ENCODE measurements around the gene SLC29A1.
"Not testable (repeated sequence)": the region's sequence is repeated elsewhere in the genome, so short reads cannot be mapped to it uniquely, and the experiment has no call there.

Gene SLC29A1

DNA sequence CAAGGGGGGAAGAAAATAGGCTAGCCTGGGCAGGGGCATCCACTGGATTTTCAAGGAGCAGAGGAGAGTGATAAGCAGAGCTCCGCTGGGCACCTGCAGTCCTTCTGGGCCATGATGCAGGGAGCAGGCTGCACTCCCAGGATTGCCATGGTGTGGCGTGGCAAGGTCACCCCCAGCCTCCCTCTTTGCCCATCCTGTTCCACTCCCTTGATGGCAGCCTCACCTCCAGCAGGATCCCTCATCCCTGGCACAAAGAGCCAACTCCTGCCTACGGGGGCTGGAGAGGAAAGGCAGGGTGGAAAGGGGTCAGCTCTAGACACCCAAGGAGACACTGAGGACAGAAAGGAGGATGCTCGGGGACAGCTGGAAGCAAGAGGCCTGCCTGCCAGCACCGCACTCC lies 29.1 kb upstream of the SLC29A1 start:
- no peak for DNase-seq (ENCODE audit: low spot score)

DNA sequence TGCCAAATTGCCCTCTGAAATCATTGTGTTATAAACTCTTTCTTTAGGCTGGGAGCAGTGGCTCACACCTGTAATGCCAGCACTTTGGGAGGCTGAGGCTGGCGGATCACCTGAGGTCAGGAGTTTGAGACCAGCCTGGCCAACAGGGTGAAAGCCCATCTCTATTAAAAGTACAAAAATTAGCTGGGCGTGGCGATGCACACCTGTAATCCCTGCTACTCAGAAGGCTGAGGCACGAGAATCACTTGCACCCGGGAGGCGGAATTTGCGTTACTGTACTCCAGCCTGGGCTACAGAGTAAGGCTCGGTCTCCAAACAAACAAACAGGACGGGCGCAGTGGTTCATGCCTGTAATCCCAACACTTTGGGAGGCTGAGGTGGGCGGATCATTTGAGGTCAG lies 27.0 kb upstream of the SLC29A1 start:
- DNase-seq (ENCODE audit: low spot score) = not testable (repeated sequence)

DNA sequence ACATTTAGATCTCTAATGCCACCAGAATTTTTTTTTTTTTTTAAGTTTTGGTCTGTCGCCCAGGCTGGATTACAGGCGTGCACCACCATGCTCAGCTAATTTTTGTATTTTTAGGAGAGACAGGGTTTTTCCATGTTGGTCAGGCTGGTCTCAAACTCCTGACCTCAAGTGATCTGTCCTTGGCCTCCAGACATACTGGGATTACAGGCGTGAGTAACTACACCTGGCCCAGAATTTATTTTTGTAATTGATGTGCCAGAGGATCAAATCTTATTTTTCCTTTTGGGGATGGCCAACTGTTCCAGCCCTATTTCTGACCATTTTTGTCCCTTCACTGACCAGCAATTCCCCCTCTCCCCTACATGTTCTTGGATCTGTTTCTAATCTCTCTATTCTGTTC lies 24.7 kb upstream of the SLC29A1 start:
- no peak for DNase-seq (ENCODE audit: low spot score)

DNA sequence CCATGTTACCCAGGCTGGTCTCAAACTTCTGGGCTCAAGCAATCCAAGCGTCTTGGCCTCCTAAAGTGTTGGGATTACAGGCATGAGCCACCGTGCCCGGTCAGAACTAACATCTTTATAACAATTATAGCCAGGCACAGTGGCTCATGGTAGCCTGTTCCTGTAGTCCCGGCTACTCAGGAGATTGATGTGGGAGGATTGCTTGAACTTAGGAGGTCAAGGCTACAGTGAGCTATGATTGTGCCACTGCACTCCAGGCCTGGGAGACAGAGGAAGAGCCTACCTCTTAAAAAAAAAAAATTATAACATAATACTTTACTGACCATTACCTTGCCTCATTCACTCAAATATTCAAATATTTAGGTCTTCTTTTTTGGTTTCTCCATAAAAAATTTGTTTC lies 23.5 kb upstream of the SLC29A1 start:
- DNase-seq (ENCODE audit: low spot score) = no peak

DNA sequence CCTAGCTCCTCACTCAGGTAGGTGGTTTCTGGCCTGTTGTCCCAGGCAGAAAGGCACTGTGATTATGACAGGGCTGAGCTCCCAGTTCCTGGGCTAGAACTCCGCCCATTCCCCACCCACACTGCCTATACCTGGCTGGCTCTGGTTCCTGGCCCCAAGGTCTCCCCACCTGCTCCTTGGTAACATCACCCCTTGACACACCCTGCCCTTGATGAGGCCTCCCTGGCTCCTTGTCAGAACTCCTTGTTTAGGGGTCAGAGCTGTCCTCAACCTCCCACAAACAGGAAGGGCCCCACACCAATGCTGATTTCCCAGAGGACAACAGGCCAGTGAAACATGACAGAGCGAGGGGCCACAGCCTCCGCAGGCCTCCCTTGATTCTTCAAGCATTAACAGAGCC lies 22.2 kb upstream of the SLC29A1 start:
- no peak for DNase-seq (ENCODE audit: low spot score)

DNA sequence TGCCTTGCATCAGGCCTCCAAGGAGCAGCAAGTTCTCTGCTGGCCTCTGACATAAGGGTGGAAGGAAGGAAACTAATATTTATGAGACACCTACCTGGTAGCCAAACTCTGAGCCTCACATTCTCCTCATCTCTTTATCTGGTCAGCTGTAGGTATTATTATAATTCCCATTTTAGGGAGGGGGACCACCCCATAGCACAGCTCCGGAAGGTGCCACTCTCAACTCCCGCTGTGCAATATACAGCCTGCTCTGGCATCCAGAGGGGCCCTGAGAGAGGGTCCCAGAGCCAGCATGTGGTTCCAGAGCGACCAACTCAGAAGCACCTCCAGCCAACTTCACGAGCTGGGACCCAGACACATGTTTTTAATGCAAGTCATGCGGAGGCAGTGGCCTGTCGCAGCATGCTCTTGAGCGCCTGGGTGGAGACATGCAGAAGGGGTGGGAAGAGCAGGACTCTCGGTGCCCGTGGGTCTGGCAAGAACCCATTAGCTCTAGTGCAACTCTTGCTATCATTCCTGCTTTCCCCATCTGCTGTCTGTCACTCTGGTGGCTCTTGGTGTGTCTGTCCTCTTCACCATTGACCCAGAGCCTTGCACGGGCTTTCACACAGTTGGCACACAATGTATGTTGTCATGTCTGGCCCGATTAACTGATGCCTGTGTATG lies 21.6 kb upstream of the SLC29A1 start:
- DNase-seq (ENCODE audit: low spot score) = no peak

DNA sequence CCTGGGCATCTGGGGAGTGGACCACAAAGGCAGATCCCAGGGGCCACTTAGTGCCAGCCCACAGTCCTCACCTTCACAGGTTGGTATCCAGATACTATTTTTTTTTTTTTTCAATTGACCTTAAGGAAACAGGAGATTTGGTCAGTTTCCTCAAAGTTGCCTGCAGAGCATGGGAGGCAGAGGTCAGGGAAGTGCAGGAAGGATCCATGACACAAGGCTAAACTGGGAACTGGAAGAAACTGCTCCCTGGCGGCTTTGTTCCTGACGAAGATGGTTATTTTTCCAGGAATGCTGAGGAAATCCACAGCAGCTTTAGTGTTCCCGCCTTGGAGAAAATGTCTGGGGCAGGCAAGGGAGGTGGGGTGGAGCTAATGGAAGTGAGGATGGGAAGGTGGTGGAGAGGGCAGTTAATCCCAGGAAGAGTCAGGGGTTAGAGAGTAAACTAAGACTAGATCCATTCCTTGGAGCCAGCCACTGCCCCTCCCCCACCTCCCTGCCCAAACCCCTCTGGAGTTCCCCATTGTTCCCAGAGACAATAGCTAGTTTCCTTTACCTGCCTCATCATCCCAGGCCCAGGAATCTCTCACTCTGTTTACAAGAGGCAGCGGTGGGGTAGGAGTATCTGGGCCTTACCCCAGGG lies 20.9 kb upstream of the SLC29A1 start:
- DNase-seq (ENCODE audit: low spot score) = no peak

DNA sequence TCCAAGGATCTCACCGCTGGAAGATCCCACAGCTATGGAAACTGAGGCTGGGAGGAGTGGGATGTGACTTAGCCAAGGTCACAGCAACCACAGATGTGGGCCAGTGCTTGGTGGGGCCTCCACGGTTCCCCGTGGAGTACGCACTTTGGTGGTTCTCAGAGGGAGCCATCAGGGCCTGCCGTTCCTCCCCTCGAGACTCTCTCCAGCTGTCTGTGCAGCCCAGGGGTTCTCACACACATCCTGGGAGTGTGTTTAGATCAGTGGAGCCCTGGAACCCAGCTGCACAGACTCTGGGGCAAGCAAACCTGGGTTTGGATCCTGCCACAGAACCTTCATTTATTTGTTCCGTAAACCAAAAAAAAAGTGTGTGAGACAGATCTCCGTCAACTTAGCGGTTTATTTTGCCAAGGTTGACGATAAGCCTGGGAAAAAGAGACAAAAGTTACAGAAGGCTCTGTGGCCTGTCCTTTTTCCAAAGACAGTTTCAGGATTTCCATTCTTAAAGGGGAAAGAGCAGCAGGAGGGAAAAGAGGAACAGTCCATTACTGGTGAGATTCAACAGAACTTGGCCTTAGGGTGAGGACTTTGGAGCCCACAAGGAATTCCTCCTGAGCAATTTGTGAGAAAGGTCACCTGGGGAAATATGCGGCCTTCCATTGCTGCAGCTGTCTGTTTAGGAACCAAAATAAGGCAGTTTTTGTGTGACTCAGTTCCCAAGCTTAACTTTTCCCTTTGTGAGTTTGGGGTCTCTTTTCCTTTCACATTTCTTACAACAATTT lies 20.2 kb upstream of the SLC29A1 start:
- no peak for DNase-seq (ENCODE audit: low spot score)

DNA sequence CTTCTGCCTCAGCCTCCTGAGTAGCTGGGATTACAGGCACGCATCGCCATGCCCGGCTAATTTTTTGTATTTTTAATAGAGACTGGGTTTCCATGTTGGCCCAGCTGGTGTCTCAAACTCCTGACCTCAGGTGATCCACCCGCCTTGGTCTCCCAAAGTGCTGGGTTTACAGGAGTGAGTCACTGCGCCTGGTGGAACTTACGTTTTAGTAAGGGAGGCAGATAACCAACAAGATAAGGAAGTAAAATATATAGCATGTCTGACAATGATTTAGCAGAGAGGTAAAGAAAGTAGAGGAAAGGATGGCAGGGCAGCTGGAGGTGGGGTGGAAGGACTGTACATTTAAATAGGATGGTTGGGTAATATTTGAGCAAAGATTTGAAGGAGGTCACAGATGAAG lies 19.4 kb upstream of the SLC29A1 start:
- DNase-seq (ENCODE audit: low spot score) = no peak

DNA sequence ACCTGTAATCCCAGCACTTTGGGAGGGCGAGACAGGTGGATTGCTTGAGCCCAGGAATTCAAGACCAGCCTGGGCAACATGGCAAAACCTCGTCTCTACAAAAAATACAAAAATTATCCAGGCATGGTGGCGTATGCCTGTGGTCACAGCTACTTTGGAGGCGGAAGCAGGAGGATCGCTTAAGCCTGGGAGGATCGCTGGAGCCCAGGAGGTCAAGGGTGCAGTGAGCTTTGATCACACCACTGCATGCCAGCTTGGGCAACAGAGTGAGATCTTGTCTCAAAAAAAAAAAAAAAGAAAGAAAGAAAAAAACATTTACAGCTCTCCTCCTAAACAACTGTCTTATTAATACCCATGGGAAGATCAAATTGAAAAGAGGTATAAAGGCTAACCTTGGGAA lies 15.4 kb upstream of the SLC29A1 start:
- DNase-seq (ENCODE audit: low spot score) = no peak

DNA sequence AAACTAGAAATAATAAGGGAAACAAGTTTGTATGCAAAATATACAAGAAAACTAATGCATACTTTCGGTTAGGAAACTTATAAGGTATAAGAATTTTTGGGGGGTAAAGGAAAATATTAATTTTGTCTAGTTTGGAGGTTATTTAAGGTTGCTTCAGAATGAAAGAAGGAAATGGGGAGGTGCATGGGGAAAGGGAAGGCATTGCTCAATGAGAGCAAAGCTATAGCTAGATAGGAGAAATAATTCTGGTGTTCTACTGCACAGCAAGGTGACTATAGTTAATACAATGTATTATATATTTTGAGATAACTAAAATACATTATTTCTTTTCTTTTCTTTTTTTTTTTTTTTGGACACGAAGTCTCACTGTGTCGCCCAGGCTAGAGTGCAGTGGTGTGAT lies 12.1 kb upstream of the SLC29A1 start:
- no peak for DNase-seq (ENCODE audit: low spot score)

DNA sequence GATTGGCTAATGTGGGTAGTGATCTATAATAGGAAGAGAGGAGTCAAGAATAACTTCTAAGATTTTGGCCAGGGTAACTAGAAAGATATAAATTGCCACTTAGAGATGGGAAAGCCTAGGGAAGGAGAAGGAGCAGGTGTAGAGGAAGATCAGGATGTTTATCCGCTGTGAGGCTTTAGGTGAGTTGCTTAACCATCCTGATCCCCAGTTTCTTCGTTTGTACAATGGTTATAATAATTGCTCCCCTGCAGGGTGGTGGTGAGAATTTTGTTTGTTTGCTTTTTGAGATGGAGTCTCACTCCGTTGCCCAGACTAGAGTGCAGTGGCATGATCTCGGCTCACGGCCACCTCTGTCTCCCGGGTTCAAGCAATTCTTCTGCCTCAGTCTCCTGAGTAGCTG lies 9.1 kb upstream of the SLC29A1 start:
- DNase-seq (ENCODE audit: low spot score) = no peak

DNA sequence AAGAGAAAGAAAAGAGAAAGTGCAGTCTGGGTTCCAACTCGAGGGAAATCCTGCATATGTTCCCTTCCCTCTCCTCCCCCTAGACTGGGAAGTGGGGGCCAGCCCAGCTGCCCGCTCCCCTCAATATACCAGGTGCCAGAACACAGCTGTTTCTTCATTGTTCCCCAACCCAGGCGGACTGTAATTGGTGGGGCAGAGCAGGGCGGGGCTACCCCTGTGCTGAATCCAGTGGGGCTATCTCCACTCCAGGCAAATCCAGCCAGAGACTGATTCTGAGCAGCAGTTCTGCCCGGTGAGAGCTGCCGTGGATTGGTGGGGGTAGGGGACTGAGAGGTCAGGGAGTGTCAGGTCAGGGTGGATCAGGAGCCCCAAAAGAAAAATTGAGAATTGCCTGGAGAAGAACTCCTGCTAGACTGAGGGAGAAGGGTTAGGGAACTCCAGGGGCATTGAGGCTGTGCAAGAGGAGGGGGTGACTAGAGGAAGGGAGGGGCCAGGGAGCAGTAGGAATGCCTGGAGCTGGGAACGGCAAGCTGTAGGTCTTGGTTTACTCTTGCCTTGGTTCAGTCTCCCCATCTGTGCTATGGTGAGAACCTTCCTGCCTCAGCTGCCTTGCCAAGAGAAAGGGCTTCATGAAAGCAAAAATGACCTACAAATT lies 6.6 kb upstream of the SLC29A1 start, which contains the start of gene MYMX:
TSS of gene MYMX (plus strand) at position 250 of the 655 bp plus-strand sequence. CDS start 546 bp downstream, outside the sequence.
- no peak for DNase-seq (ENCODE audit: low spot score)

DNA sequence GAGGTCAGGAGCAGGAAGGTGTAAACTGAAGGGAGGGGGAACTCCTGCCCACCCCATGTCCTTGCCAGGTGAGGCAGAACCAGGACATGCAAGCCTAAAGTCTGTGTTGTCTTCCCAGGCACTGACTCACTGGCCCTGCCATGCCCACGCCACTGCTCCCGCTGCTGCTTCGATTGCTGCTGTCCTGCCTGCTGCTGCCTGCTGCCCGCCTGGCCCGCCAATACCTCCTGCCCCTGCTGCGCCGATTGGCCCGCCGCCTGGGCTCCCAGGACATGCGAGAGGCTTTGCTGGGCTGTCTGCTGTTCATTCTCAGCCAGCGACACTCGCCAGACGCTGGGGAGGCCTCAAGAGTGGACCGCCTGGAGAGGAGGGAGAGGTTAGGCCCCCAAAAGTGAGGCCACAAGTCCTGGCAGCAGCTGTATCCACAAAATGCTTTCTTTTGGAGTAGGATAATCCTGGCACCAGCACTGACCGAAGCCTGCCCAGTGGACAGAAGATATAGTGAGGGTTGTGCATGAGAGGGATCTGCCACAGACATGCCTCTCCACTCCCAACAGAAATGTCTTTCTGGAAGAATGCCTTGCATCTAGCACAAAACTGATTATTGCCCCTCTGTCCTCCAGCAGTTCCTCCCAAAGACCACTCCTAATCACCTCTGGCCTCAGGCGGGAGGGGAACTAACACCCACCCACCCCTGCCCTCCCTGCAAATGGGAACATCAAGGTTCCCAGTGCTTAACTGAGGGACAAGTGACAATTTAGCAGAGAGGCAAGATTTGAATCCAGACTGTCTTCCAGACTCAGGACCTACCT lies 5.9 kb upstream of the SLC29A1 start:
- no peak for DNase-seq (ENCODE audit: low spot score)

DNA sequence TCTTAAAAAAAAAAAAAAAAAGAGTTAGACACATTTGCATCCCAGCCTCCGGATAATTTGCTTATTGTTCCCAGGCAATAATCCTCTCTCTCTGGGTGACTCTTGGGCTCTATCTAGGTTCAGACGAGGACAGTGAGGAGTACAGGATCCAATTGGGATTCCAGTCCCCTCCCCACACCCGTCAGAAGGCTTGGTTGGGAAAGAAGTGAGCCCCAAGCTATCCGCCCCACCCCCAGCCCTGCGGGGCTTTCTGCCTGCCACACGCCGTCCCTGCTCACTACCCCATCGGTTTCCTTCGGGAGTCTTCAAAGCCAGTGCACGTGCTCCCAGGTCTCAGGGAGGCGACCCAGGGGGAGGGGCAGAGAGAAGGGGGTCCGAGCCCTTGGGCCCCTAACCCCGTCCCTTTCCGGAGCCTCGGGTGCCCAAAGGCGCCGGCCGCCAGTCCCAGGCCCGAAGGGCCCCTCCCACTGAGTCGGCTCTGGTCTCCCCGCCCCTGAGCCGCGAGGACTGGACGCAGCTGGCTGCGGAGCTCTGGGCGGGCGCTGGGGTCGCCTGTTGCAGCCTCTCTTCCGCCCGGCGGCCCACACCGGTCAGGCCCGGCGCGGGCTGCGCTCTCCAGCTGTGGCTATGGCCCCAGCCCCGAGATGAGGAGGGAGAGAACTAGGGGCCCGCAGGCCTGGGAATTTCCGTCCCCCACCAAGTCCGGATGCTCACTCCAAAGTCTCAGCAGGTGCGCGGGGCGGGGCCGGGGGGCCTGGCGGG lies 4.2 kb upstream of the SLC29A1 start:
- DNase-seq (ENCODE audit: low spot score) = no peak

DNA sequence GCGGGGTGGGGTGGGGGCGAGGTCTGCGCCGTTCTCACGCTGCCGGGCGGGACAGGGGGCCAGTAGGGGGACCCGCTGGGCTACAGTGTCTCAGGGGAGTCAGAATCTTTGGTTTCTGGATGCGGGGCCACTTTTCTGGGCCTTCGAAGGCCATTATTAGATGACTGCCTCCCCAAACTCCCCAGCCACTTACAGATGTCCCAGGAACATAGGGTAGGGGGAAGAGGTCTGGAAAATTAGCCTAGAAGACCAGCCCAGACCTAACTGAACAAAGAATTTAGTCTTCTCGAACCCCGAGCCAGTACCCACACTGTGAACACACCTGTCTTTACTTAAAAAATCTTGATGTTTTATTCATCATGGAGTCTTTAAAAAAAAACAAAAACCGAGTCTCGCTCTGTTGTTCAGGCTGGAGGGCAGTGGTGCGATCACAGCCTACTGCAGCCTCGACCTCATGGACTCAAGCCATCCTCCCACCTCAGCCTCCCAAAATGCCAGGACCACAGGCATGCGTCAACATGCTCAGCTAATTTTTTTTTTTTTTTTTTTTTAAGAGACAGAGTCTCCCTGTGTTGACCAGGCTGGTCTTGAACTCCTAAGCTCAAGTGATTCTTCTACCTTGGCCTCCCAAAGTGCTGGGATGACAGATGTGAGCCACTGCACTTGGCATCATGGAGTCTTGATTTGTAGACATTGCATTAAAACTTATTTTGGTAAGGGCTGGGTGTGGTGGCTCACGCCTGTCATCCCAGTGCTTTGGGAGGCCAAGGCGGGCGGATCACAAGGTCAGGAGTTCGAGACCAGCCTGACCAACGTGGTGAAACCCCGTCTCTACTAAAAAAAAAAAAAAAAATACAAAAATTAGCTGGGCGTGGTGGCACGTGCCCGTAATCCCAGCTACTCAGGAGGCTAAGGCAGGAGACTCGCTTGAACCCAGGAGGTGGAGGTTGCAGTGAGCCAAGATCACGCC lies 3.3 kb upstream of the SLC29A1 start:
- DNase-seq (ENCODE audit: low spot score) = no peak

DNA sequence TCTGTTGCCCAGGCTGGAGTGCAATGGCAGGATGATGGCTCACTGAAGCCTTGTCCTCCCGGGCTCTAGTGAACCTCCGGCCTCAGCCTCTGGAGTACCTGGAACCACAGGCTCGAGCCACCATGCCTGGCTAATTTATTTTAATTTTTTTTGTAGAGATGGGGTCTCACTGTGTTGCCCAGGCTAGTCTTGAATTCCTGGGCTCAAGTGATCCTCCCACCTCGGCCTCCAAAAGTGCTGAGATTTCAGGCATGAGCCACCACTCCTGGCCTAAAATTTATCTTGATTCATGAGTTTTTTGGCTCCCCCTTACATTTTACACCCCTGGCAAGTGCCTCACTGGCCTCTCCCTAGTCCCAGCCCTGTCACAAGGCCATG lies 2.5 kb upstream of the SLC29A1 start:
- no peak for DNase-seq (ENCODE audit: low spot score)

DNA sequence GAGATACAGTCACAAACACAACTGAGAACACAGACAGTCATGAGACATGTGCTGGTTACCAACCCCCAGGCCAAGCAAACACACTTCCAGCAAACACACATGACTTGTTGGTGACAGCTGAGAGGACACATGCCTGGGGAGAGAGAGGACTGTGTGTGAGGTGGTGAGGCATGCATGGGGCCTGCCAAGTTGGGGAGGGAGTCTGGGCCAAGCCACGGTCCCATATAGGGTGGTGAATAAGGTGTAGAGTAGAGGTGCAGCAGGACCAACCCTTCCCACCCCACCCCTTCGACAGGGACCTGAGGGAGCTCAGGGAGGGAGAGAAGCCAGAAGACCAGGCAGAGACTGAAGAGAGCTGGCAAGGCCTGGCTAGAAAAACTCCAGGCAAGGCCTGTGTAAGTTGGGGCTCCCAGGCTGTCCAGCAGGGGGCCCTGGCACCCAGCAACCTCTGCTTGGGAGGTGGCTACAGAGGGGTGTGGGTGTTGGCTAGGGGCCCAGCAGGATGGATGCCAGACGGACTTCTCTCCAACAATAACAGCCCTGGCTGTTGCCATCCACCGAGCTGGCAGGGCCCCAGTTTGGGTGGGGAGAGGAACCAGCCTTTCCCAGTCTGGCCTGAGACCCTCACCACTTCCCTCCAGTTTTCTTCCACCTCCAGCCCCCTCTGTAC lies 2.0 kb upstream of the SLC29A1 start:
- DNase-seq (ENCODE audit: low spot score) = peak; percentile 77

DNA sequence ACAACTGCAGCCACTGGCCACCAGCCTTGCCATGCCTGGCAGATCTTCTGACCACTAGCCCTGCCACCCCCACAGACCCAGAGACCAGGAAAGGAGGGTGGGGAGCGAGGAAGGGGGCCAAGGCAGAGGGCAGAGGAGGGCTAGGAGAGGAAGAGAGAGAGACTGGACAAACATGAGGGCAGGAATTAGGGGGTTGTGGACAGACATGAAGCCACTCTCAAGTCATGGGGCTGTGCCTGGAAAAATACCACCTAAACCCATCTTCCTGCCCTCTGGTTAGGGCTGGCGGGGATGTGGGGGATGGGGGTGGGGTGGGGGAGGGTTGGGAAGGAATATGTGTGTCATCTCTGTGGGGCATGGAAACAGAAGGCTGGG lies 1.4 kb upstream of the SLC29A1 start:
- DNase-seq (ENCODE audit: low spot score) = no peak

All from CD4-positive, alpha-beta T cell treated with Interleukin-15 for 4 hours (primary cell).